ENCODE measurements around the gene CHD2. TPM values are rescaled to one million over a fixed set of nuclear protein-coding genes. Genes with fewer than 3 reads are reported as not detected.
A peak's percentile ranks its signal among the peaks of the same experiment; 100 is the strongest.

CHD2 gene
- total RNA-seq, 2 donors from 2014 or later: 76.3 to 137 TPM

- Histone ChIP-seq H3K27ac (peak overlapping the region; percentile 98), H3K36me3 (no peaks in the 10 kb centered on the region), H3K27me3 (replicated peaks; ENCODE audit: insufficient read depth) (no peaks in the 10 kb centered on the region), H3K9me3 (no peaks in the 10 kb centered on the region), H3K4me3 (peak overlapping the region in 1 of 2 donors; percentile 63), H3K4me1 (replicated peaks) (peaks cover 7% of the 10 kb centered on the region)
- intact Hi-C loops (cut with DNase I): no loop called here
- DNase-seq (ENCODE audit: low spot score): peak; percentile 0
- TF ChIP-seq POLR2A (IDR thresholded peaks at IDR 0.05) (no peak), POLR2AphosphoS5 (IDR thresholded peaks at IDR 0.05) (no peak), CTCF (IDR thresholded peaks at IDR 0.05) (no peak)
- 9% methylated on average over 3 of the region's 3 CpGs for WGBS
Observed at GRCh38 chr15:92906020-92906419, 5.9 kb downstream of the CHD2 start.

DNA sequence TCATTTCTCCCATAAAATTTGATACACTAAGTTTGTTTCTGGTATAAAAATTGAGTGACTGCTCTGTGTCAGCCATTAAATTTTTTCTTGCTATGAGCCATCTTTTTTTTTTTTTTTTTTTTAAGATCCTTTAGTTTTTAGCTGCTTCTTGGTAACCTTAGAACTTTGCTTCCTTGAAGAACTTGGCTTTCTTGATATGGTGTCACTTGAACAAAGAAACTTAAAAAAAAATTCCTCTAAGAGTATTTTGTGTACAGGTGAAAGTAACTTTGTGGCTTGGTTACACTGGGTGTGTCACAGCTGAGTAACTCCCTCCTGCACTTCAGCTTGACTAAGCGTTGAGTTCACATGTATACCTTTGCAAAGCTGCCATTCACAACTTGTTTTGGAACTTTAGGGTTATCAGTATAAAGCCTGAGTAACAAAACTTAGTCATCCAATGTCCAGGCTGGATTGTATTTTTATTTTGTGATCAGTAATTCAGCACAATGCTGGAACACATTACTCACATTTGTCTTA lies 6.5 kb downstream of the CHD2 start:
- H3K9me3 ChIP-seq: no peaks in the 10 kb centered on the region
- intact Hi-C loops (cut with DNase I): no loop called here
- H3K36me3 ChIP-seq: no peaks in the 10 kb centered on the region
- H3K27me3 ChIP-seq (replicated peaks; ENCODE audit: insufficient read depth): no peaks in the 10 kb centered on the region
- peaks cover 7% of the 10 kb centered on the region for H3K4me1 ChIP-seq (replicated peaks)
- H3K4me3 ChIP-seq: no peak overlapping the region
- 31% methylated on average over 1 of the region's 1 CpG for WGBS
- peak overlapping the region; percentile 98 for H3K27ac ChIP-seq
- DNase-seq (ENCODE audit: low spot score): peak; percentile 11
- TF ChIP-seq CTCF (IDR thresholded peaks at IDR 0.05): no peak
- TF ChIP-seq POLR2A (IDR thresholded peaks at IDR 0.05): no peak
- TF ChIP-seq POLR2AphosphoS5 (IDR thresholded peaks at IDR 0.05): peak; percentile 23

GRCh38 chr15:92907229-92907628 lies 7.1 kb downstream of the CHD2 start:
- 27% methylated on average over 1 of the region's 1 CpG for WGBS
- Histone ChIP-seq H3K27me3 (replicated peaks; ENCODE audit: insufficient read depth) (no peaks in the 10 kb centered on the region), H3K4me1 (replicated peaks) (peaks cover 7% of the 10 kb centered on the region), H3K36me3 (no peaks in the 10 kb centered on the region), H3K9me3 (no peaks in the 10 kb centered on the region), H3K27ac (peak overlapping the region; percentile 98), H3K4me3 (no peak overlapping the region)
- no peak for TF ChIP-seq POLR2AphosphoS5 (IDR thresholded peaks at IDR 0.05)
- peak; percentile 0 for TF ChIP-seq POLR2A (IDR thresholded peaks at IDR 0.05)
- intact Hi-C loops (cut with DNase I): no loop called here
- DNase-seq (ENCODE audit: low spot score): peak; percentile 2

DNA sequence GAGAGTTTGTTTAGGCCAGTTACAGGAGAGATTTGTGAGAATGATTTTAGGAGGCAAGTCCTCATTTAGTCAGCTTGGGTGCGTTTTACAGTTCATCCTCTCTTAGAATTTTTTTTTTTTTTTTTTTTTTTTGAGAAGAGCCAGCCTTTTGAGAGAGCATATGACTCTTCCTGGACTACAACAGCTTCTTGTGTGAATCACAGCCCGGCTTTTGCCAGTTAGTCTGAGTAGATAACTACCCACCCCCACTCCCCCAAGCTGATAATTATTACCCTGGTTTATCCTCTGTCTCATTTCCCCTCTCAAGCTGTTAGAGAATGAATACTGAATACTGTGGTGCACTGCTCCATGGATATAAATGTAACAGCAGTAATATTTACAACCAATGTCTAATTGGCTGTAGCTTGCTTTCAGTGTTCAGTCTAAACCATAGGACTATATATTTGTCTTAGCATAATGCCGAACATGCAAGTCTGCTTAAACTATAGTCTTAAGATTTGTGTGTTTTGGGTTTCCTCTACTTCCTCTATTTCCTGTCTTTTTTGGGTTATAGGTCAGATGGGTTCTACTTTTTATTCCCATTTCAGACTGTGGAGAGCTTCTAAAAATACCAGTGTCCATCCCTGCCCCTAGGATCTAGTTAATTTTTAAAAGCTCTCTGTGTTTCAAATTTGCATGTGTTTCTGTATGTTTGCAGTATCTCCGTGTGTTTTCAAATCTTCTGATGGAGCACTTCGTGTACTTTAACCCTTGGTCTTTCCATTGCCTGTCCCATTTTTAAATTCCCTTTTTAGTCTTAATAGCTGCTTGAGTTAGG lies 8.0 kb downstream of the CHD2 start:
- Histone ChIP-seq H3K4me1 (replicated peaks) (peaks cover 7% of the 10 kb centered on the region), H3K9me3 (no peaks in the 10 kb centered on the region), H3K4me3 (no peak overlapping the region), H3K27me3 (replicated peaks; ENCODE audit: insufficient read depth) (no peaks in the 10 kb centered on the region), H3K36me3 (no peaks in the 10 kb centered on the region), H3K27ac (peak overlapping the region; percentile 98)
- intact Hi-C loops (cut with DNase I): no loop called here
- TF ChIP-seq POLR2AphosphoS5 (IDR thresholded peaks at IDR 0.05) (no peak), POLR2A (IDR thresholded peaks at IDR 0.05) (no peak), CTCF (IDR thresholded peaks at IDR 0.05) (no peak)
- peak; percentile 8 for DNase-seq (ENCODE audit: low spot score)
- 8% methylated on average over 5 of the region's 5 CpGs for WGBS

DNA sequence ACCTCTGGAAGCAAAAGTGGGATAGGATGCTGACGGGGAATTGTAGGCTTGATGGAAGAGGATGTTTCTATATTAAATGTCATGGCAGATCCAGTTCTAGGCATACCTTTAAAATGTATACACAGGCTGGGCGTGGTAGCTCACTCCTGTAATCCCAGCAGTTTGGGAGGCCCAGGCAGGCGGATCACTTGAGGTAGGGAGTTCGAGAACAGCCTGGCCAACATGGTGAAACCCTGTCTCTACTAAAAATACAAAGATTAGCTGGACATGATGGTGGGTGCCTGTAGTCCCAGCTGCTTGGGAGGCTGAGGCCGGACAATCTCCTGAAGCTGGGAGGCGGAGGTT lies 8.6 kb downstream of the CHD2 start:
- Histone ChIP-seq H3K9me3 (no peaks in the 10 kb centered on the region), H3K4me1 (replicated peaks) (peaks cover 8% of the 10 kb centered on the region), H3K36me3 (no peaks in the 10 kb centered on the region), H3K27ac (peak overlapping the region; percentile 98), H3K4me3 (no peak overlapping the region), H3K27me3 (replicated peaks; ENCODE audit: insufficient read depth) (no peaks in the 10 kb centered on the region)
- intact Hi-C loops (cut with DNase I): no loop called here
- DNase-seq (ENCODE audit: low spot score): peak; percentile 2
- 82% methylated on average over 6 of the region's 6 CpGs for WGBS
- TF ChIP-seq POLR2AphosphoS5 (IDR thresholded peaks at IDR 0.05): no peak
- no peak for TF ChIP-seq CTCF (IDR thresholded peaks at IDR 0.05)
- TF ChIP-seq POLR2A (IDR thresholded peaks at IDR 0.05): no peak
